GM21423 (cell line): Measurements from ENCODE around the gene MTLN.
"Not testable (repeated sequence)": the region's sequence is repeated elsewhere in the genome, so short reads cannot be mapped to it uniquely, and the experiment has no call there.

Source experiments
- ATAC-seq: cut with Tn5 transposase; IDR thresholded peaks from one replicate; pipeline ENCODE4 v1.9.1; 2021; ENCODE audit warnings: mild to moderate bottlenecking, moderate library complexity; ENCODE audit not compliant: unreplicated experiment

The MTLN gene

DNA sequence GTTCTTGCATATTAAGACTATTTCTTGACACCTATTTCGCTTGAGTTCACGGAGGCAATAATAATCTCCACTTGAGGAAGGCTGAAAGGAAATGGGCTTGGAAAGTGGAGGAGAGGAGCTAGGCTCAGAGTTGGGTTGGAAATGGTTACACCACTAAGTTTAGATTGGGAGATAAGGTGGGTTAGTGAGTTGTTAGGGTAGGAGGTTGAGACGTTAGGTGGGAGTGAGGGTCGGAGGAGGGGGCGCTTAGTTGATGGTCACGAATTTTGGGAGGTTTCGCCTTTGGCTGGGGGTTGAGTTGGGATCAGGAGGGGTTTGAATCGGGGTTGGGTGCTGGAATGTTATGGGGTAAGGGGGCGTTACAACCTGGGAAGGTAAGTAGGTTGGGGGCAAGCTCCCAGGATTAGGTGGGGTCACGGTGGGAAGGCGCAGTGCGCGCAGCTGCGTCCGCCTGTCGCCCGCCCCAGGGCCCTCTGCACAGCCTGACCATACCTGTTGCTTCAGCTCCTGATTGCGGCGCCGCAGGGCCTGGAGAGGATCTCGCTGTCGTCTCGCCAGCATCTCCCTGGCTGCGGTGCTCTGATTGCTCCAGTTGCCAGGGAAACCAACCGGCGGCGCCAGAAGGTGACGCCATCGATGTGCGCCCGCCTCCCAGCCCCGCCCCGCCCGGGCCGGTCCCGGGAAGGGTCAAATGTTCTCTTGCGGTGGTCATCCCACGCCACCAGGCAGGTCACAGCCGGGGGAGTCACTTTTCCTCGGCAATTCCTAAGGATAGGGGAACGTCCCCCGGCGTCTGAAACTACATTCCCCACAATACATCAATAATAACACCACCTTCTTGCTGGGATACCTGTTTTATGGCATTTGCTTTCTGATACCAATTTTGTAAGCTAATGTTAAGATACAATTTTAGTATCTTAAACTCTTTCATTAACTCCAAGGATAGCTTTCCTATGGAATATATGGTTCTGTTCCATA, 7.7 kb downstream of the MTLN start, which contains the start of gene NPHP1:
NPHP1 (minus strand) TSS at position 606 of the 978 bp plus-strand sequence; CDS start at position 561, 45 bp downstream.
- peak; percentile 97 for ATAC-seq

DNA sequence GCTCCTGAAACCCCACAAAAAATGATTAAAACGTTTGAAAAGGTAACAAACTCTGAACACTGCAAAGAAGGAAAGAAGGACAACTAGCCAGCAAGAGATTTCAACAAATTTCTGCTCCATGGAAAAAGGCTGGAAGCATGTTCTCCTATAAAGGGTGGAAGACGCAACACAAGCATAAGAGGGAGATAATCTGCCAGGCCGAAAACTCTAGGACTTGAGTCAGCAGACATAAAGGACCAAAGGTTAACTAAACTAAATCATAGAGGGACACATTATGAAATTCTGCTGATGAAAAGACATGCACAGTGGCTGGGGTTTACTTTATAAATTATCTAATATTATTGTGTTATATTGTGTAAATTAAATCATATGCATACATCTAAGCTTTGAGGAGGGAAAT, 14.3 kb downstream of the MTLN start:
- ATAC-seq = no peak

DNA sequence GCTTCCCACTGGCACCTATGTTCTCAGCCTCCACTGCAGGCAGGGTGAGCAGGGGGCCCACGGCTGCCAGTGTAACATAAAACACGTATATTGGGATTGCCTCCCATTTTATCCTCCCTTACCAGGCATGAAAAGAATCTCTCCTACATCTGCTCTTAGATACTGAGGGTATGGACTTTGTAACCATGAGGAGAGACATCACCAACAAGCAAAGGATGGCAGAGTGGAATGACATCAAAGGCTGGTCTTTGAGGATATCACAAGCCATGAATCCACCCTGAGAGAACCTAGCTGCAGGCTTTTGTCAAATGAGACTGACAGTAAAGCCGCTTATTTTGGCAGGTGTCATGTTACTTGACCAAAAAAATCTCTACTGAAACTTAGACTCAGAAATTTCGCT, 14.9 kb downstream of the MTLN start:
- ATAC-seq = no peak

DNA sequence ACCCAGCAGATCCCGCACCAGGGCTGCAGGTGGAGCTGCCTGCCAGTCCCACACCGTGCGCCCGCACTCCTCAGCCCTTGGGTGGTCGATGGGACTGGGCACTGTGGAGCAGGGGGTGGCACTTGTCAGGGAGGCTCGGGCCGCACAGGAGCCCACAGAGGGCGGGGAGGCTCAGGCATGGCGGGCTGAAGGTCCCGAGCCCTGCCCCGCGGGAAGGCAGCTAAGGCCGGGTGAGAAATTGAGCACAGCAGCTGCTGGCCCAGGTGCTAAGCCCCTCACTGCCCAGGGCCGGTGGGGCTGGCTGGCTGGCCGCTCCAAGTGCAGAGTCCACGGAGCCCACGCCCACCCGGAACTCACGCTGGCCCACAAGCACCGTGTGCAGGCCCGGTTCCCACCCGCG, 22.2 kb downstream of the MTLN start:
- not testable (repeated sequence) for ATAC-seq

DNA sequence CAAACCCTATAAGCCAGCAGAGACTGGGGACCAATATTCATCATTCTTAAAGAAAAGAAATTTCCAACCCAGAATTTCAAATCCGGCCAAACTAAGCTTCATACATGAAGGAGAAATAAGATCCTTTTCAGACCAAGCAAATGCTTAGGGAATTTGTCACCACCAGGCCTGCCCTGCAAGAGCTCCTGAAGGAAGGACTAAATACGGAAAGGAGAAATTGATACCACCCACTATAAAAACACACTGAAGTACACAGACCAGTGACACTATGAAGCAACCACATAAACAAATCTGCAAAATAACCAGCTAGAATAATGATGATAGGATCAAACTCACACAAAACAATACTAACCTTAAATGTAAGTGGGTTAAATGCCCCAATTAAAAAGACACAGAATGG, 29.9 kb downstream of the MTLN start:
- ATAC-seq = no peak

DNA sequence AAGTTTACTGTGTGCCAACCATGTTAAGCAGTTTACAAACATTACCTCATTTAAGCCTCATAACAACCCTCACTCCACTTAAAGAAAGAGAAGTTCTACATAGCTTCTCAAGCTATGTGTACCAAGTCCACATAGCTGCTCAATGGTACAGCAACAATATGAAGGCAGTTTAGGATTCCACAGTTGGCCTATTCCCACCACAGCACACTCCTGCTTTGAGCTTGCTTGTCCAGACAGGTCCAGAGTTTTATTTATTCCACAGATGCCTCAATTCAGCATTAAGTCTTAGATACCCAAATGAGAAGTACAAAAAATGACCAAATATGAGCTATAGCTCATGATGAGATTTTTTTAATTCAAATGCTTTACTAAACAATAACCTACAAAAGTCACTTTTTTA, 32.3 kb downstream of the MTLN start:
- ATAC-seq = no peak

DNA sequence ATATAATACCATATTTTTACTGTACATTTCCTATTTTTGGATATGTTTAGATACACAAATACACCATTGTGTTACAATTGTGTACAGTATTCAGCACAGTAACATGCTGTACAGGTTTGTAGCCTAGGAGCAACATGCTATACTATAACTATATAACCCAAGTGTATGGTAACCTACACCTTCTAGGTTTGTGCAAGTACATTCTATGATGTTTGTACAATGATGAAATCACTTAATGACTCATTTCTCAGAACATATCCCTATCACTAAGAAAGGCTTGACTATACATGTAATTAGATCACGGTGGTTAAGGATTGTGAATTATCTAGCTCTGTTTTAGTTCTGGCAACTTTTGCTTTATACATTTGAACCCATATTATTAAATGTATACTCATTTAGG, 38.8 kb downstream of the MTLN start:
- no peak for ATAC-seq

DNA sequence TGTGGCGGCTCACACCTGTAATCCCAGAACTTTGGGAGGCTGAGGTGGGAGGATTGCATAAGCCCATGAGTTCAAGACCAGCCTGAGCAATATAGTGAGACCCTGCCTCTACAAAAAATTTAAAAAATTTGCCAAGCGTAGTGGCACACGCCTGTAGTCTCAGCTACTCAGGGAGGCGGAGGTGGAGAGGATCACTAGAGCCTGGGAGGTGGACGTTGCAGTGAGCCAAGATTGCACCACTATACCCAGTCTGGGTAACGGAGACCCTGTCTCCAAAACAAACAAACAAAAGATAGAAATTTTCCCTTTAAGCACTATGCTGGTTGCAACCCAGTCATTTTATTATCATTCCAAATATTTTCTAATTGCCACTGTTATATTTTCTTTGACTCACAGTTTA, 39.8 kb downstream of the MTLN start:
- no peak for ATAC-seq

DNA sequence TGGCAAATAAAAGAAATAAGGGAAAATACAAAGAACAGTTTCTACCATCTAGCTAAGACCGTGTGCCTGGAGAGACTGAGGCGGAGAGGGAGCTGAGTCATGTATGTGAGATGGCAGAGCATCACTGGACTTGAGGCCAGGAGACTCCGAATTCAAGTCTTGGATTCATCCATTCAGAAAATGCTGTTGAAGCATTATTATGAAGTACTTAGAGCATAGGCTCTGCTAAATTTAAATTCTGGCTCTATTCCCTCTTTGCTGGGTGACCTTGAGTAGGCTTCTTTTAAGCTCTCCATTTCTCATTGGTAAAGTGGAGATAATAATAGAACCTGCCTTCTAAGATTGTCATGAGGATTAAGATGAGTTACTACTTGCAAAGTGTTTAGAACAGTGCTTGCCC, 42.2 kb downstream of the MTLN start:
- ATAC-seq = no peak

DNA sequence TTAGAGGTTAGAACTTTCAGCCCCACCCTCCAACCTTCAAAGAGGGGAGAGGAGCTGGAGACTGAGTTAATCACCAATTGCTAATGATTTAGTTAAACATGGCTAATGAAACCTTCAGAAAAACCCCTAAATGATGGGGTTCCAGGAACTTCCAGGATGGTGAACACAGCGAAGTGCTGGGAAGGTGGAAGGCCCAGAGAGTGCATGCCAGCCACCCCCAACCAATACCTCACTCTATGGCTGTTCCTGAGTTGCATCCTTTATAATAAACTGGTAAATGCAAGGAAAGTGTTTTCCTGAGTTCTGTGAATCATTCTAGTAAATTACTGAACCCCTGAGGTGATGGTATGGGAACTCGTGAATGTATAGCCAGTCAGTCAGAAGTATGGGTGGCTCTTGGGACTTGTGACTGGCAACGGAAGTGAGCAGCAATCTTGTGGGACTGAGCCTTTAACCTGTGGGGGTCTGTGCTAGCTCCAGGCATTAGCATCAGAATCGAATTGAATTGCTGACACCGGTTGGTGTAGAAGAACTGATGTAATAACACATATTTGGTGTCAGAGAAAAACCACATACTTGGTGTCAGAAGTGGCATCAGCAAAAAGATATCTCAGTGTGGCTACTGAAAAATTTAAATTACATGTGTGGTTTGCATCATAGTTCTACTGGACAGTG, 44.9 kb downstream of the MTLN start:
- no peak for ATAC-seq

DNA sequence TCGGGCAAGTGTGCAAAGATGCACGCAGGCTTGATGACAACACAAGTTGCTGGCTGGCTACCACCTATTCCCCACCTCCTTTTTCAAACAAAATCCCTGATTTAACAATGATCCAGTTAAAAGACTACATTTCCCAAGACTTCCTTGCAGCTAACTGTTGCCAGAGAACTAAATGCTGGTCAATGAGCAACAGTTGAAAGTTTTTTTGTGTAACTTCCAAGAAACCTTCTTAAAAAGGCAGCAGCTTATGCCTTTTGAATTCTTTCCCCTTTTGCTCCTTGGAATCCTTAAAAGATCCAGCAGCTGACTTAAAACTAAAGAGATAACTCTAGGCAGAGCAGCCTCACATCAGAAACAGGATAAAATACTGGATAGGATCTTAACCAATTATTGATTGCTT, 46.1 kb downstream of the MTLN start:
- ATAC-seq = no peak
